ENCODE data around the gene ADAMTSL4. TPM values are rescaled to one million over a fixed set of nuclear protein-coding genes. Genes with fewer than 3 reads are reported as not detected.

The ADAMTSL4 gene
- total RNA-seq, 1 donor from 2014 or later: 64.6 TPM

DNA sequence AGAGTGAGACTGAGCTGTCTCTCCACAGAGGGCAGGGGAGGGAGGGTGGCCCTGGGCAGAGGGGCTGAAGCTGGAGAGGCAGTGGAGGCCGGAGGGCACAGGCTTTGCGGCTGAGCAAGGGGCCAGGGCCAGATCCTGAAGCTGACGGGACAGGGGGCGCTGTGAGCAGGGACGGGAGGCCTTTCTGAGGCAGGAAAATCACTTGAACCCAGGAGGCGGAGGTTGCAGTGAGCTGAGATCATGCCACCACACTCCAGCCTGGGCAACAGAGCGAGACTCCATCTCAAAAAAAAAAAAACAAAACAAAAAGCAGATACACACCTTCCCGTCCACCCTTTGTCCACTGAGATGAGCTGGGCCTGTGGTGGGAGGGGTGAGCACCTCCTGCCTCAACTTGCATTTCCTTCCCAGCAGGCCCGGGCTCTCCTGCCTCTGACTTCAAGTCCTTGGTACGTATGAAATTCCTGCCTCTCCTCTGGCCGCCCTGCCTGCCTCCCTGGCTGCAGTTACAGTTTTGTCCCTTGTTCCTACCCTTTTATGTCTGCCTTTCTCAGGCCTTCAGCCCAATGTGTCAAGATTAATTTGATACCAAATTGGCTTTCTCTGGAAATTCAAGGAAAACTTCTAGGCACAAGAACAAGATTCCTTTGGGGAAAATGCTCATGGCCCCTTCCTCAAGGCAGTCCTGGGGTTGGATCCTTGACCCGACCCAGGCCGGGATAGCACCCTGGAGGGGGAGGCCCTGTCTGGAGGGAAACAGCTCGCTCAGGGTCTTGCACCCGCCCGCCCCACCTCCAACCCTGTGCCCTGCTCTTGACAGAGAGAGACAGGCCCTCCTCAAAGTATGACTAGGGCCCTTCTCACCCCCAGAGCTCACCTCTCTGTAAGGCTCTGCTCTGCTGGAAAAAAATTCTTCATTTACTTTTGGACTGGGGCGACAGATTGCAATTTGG, 11.2 kb upstream of the ADAMTSL4 start:
- DNase-seq (ENCODE audit: extremely low spot score in 2 of 2): no peak
- TF ChIP-seq POLR2A (IDR thresholded peaks at IDR 0.05) (no peak), POLR2AphosphoS5 (IDR thresholded peaks at IDR 0.05; ENCODE audit: insufficient read depth in 1 of 2, low read depth in 1 of 2) (peak in 1 of 2 donors; percentile 29)
- no peaks in the 10 kb centered on the region for H3K36me3 ChIP-seq
- H3K4me1 ChIP-seq: peaks cover 33% of the 10 kb centered on the region
- H3K27me3 ChIP-seq: no peaks in the 10 kb centered on the region
- no peaks in the 10 kb centered on the region for H3K9me3 ChIP-seq
- peak overlapping the region; percentile 71 for H3K27ac ChIP-seq
- intact Hi-C loops (cut with DNase I): loop anchor here (5.0 kb wide), 1 partner anchor 66 kb away; no protein-coding TSS in a partner anchor
- H3K4me3 ChIP-seq: no peak overlapping the region

- H3K4me1 ChIP-seq: peaks cover 5% of the 10 kb centered on the region
- H3K27me3 ChIP-seq: no peaks in the 10 kb centered on the region
- no peaks in the 10 kb centered on the region for H3K36me3 ChIP-seq
- no peak overlapping the region for H3K27ac ChIP-seq
- H3K4me3 ChIP-seq: no peak overlapping the region
- no peaks in the 10 kb centered on the region for H3K9me3 ChIP-seq
- intact Hi-C loops (cut with DNase I): no loop called here
- no peak for DNase-seq (ENCODE audit: extremely low spot score in 2 of 2)
- TF ChIP-seq POLR2AphosphoS5 (IDR thresholded peaks at IDR 0.05; ENCODE audit: insufficient read depth in 1 of 2, low read depth in 1 of 2) (no peak), POLR2A (IDR thresholded peaks at IDR 0.05) (no peak), CTCF (IDR thresholded peaks at IDR 0.05) (no peak)
Observed at GRCh38 chr1:150543500-150544143, 5.6 kb upstream of the ADAMTSL4 start.

- Histone ChIP-seq H3K9me3 (no peaks in the 10 kb centered on the region), H3K36me3 (no peaks in the 10 kb centered on the region), H3K4me3 (no peak overlapping the region), H3K4me1 (peaks cover 3% of the 10 kb centered on the region), H3K27me3 (no peaks in the 10 kb centered on the region), H3K27ac (no peak overlapping the region)
- TF ChIP-seq POLR2A (IDR thresholded peaks at IDR 0.05) (no peak), CTCF (IDR thresholded peaks at IDR 0.05) (no peak), POLR2AphosphoS5 (IDR thresholded peaks at IDR 0.05; ENCODE audit: insufficient read depth in 1 of 2, low read depth in 1 of 2) (no peak)
- intact Hi-C loops (cut with DNase I): no loop called here
- DNase-seq (ENCODE audit: extremely low spot score in 2 of 2): no peak
Observed at GRCh38 chr1:150544204-150544603, 5.0 kb upstream of the ADAMTSL4 start.

DNA sequence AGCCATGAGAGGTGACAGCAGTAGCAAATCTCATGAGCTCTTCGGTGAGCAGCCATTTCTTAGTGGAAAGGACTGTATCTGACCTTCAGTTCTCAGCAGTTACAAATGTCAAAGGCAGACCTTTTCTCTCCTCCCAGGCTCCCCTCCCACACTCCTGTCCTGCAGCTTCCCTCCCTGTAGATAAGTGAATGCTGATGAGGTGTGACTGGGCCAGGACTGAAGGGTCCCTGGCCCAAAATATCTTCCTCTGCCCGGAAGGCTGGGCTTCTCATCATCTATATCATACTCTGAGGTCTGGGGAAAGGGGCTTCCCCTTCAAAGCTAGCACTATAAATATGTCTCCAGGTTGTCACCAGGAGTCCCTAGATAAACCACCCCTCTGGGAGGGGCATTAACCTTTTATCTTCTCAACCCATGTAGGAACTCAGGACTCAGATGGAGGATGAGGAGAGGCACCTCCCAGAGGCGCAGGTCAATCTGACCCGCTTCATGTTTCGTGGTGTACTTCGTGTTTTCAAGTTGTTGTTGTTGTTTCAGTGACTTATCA, 3.6 kb upstream of the ADAMTSL4 start:
- no peaks in the 10 kb centered on the region for H3K36me3 ChIP-seq
- no peak overlapping the region for H3K27ac ChIP-seq
- no peaks in the 10 kb centered on the region for H3K9me3 ChIP-seq
- peaks cover 16% of the 10 kb centered on the region for H3K4me1 ChIP-seq
- no peak for TF ChIP-seq POLR2AphosphoS5 (IDR thresholded peaks at IDR 0.05; ENCODE audit: insufficient read depth in 1 of 2, low read depth in 1 of 2)
- no peak for TF ChIP-seq POLR2A (IDR thresholded peaks at IDR 0.05)
- no peak for TF ChIP-seq CTCF (IDR thresholded peaks at IDR 0.05)
- H3K4me3 ChIP-seq: no peak overlapping the region
- intact Hi-C loops (cut with DNase I): no loop called here
- H3K27me3 ChIP-seq: no peaks in the 10 kb centered on the region
- DNase-seq (ENCODE audit: extremely low spot score in 2 of 2): no peak

DNA sequence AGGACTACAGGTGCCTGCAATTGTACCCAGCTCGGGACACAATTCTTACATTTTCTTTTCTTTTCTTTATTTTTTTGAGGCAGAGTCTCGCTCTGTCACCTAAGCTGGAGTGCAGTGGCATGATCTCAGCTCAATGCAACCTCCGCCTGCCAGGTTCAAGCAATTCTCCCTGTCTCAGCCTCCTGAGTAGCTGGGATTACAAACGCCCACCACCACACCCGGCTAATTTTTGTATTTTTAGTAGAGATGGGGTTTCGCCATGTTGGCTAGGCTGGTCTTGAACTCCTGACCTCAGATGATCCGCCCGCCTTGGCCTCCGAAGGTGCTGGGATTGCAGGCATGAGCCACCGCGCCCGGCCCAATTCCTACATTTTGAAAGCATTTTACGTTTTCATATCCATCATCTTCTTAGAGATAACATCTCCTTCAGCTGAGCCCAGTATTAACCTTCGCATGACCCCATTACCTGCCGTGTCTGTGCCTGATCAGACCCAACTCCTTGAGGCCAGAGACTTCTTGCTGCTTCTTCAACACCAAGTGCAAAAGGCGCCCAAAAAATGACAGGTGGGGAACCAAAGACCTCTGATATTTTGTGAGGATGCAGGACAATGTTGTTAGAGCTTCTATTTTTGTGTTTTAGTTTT, 2.8 kb upstream of the ADAMTSL4 start:
- Histone ChIP-seq H3K4me1 (peaks cover 24% of the 10 kb centered on the region), H3K27me3 (no peaks in the 10 kb centered on the region), H3K36me3 (no peaks in the 10 kb centered on the region), H3K9me3 (no peaks in the 10 kb centered on the region), H3K27ac (no peak overlapping the region), H3K4me3 (no peak overlapping the region)
- DNase-seq (ENCODE audit: extremely low spot score in 2 of 2): no peak
- intact Hi-C loops (cut with DNase I): no loop called here
- TF ChIP-seq CTCF (IDR thresholded peaks at IDR 0.05) (no peak), POLR2A (IDR thresholded peaks at IDR 0.05) (no peak), POLR2AphosphoS5 (IDR thresholded peaks at IDR 0.05; ENCODE audit: insufficient read depth in 1 of 2, low read depth in 1 of 2) (no peak)

All from vagina (tissue), 2 donors.